OCI-LY7 (cell line): Measurements from ENCODE around the gene ZBTB42. TPM values are rescaled to one million over a fixed set of nuclear protein-coding genes. Genes with fewer than 3 reads are reported as not detected.

Source experiments
- BruUV-seq: library from RNA; stranded (reverse); fragments of 400-500 nt; replicated peaks from 2 replicates; lab custom pipeline; 2021; lab: Mats Ljungman, UMichigan
- CTCF ChIA-PET: fragments of 300-600 bp; sonication (Branson Sonifier 250); formaldehyde crosslinking; loops from one replicate; lab custom pipeline; 2022; ENCODE audit warnings: antibody characterized with exemption; ENCODE audit not compliant: unreplicated experiment; lab: Charles Lee
- POLR2A ChIA-PET: fragments of 300-600 bp; sonication (Branson Sonifier 250); formaldehyde crosslinking; loops from one replicate; lab custom pipeline; 2022; ENCODE audit warnings: antibody characterized with exemption; lab: Charles Lee
- DNase-seq: peaks from one replicate; pipeline ENCODE4 v3.0.0-alpha.2; 2015; ENCODE audit warnings: low spot score
- H2AFZ ChIP-seq: fragments of 200-600 bp; sonication (generic), shearing (Covaris generic); 2 replicates; pipeline ENCODE4 v1.6.1; 2014; ENCODE audit warnings: mild to moderate bottlenecking, antibody characterized with exemption, low read length, moderate library complexity
- H3K27ac ChIP-seq: fragments of 200-600 bp; sonication (generic); 2 replicates; pipeline ENCODE4 v1.5.1; 2014; ENCODE audit warnings: mixed run types, low read depth, mild to moderate bottlenecking, moderate library complexity, low read length, inconsistent platforms; ENCODE audit not compliant: poor library complexity, severe bottlenecking
- H3K36me3 ChIP-seq: fragments of 200-600 bp; sonication (generic); 2 replicates; pipeline ENCODE4 v1.6.1; 2014; ENCODE audit warnings: mild to moderate bottlenecking, antibody characterized with exemption, low read length, moderate library complexity, mixed read lengths; ENCODE audit not compliant: insufficient read depth
- H3K4me1 ChIP-seq: fragments of 200-600 bp; sonication (generic); 2 replicates; pipeline ENCODE4 v1.5.1; 2014; ENCODE audit warnings: mild to moderate bottlenecking, low read length; ENCODE audit not compliant: insufficient read depth, poor library complexity, severe bottlenecking
- H3K4me2 ChIP-seq: fragments of 200-600 bp; sonication (generic); 2 replicates; pipeline ENCODE4 v1.6.1; 2014; ENCODE audit warnings: mild to moderate bottlenecking, low read length
- H3K4me3 ChIP-seq: fragments of 200-600 bp; sonication (generic); 2 replicates; pipeline ENCODE4 v1.5.1; 2014; ENCODE audit warnings: mild to moderate bottlenecking, low read depth, low read length; ENCODE audit not compliant: poor library complexity, severe bottlenecking
- H3K79me2 ChIP-seq: fragments of 200-600 bp; sonication (generic); 2 replicates; pipeline ENCODE4 v1.6.1; 2016; ENCODE audit warnings: low read depth, mild to moderate bottlenecking, low read length, moderate library complexity, mixed read lengths; ENCODE audit not compliant: insufficient read depth
- H3K9me2 ChIP-seq: fragments of 200-600 bp; sonication (generic); 2 replicates; pipeline ENCODE4 v1.6.1; 2016; ENCODE audit warnings: mild to moderate bottlenecking, low read length, mixed read lengths; ENCODE audit not compliant: insufficient read depth
- H3K9me3 ChIP-seq: fragments of 200-600 bp; sonication (generic); 2 replicates; pipeline ENCODE4 v1.6.1; 2014; ENCODE audit warnings: mild to moderate bottlenecking, mixed run types, low read length, mixed read lengths
- H4K20me1 ChIP-seq: fragments of 200-600 bp; sonication (generic); 2 replicates; pipeline ENCODE4 v1.6.1; 2014; ENCODE audit warnings: mild to moderate bottlenecking, antibody characterized with exemption, low read length, moderate library complexity, mixed read lengths; ENCODE audit not compliant: insufficient read depth
- EZH2phosphoT487 ChIP-seq: fragments of 200-600 bp; sonication (generic); IDR thresholded peaks from 2 replicates; pipeline ENCODE4 v1.6.1; 2018; ENCODE audit warnings: low read depth, borderline replicate concordance, mild to moderate bottlenecking, mixed run types, antibody characterized with exemption, low read length, moderate library complexity, mixed read lengths
- intact Hi-C: fragments of 100-400 bp; cut with micrococcal nuclease; formaldehyde crosslinking; loops from one replicate; pipeline ENCODE4 v1.10.0; 2022; ENCODE audit not compliant: unreplicated experiment
- total RNA-seq, 2 experiments: library from RNA; depleted of rRNA in 1 of 2; stranded (reverse); fragments of >200 nt in 1 of 2; shearing (Covaris generic) in 1 of 2; gene quantifications; 2 replicates each; pipeline ENCODE4 v1.2.3, GENCODE V29; 2014 to 2022
- TF ChIP-seq, protein P1 (sequence below): fragments of 200-600 bp; sonication (generic); conservative IDR thresholded peaks from 2 replicates; pipeline ENCODE4 v1.5.1; 2014; ENCODE audit warnings: mild to moderate bottlenecking, antibody characterized with exemption, low read length, moderate library complexity, mixed read lengths

The ZBTB42 gene
- total RNA-seq, 2 experiments from 2014 or later, result 0.98 to 1.9 TPM

DNA sequence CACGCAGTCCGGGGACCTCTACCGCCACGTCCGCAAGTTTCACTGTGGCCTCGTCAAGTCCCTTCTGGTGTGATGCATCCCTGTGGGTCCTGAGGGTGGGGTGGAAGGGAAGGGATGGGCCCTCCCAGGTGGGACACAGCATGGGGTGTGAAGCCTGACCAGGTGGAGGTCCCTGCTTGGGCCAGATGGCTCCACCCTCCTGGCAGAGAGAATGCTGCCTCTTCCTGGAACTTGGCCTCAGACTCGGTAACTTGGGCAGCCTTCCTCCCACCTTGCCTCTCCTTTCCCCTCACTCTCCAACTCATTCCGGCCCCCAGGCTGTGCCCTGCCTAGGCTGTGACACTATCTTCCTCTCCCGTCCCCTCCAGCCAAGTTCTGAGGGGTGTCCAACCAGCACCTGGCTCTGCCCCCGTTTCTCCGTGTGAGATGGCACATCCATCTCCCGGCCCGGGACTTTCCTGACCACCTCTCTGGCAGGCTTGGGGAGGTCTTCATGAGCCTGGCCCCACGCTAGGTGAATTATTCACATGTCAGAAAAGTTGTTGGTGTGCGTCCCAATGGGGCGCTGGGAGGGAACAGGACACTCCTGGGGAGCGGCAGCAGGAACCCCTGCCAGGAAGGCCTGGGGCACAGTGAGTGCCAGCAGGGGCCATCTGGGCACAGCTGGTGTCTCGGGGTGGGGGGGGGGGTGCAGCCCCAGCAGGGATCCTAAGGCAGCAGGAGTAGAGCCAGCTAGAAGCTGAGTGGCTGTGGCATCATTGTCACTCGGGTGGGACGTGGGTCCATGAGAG, 1.7 kb downstream of the ZBTB42 start:
- Histone ChIP-seq H3K4me2 (no peak overlapping the region; the same call in 1 of the 2 replicates), H3K4me1 (peaks cover 22% of the 10 kb centered on the region), H3K79me2 (no peaks in the 10 kb centered on the region), H2AFZ (no peak overlapping the region), H3K4me3 (no peak overlapping the region), H3K27ac (no peak overlapping the region), H3K9me3 (no peaks in the 10 kb centered on the region), H3K9me2 (no peaks in the 10 kb centered on the region), H3K36me3 (no peaks in the 10 kb centered on the region), H4K20me1 (no peaks in the 10 kb centered on the region)
- intact Hi-C loops, result no loop called here
- no TSS peak for BruUV-seq
- ChIA-PET CTCF (no interaction called here), POLR2A (no interaction called here)
- TF ChIP-seq, protein P1, sequence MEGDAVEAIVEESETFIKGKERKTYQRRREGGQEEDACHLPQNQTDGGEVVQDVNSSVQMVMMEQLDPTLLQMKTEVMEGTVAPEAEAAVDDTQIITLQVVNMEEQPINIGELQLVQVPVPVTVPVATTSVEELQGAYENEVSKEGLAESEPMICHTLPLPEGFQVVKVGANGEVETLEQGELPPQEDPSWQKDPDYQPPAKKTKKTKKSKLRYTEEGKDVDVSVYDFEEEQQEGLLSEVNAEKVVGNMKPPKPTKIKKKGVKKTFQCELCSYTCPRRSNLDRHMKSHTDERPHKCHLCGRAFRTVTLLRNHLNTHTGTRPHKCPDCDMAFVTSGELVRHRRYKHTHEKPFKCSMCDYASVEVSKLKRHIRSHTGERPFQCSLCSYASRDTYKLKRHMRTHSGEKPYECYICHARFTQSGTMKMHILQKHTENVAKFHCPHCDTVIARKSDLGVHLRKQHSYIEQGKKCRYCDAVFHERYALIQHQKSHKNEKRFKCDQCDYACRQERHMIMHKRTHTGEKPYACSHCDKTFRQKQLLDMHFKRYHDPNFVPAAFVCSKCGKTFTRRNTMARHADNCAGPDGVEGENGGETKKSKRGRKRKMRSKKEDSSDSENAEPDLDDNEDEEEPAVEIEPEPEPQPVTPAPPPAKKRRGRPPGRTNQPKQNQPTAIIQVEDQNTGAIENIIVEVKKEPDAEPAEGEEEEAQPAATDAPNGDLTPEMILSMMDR, result no peak
- TF ChIP-seq EZH2phosphoT487, result no peak
- DNase-seq, result no peak

DNA sequence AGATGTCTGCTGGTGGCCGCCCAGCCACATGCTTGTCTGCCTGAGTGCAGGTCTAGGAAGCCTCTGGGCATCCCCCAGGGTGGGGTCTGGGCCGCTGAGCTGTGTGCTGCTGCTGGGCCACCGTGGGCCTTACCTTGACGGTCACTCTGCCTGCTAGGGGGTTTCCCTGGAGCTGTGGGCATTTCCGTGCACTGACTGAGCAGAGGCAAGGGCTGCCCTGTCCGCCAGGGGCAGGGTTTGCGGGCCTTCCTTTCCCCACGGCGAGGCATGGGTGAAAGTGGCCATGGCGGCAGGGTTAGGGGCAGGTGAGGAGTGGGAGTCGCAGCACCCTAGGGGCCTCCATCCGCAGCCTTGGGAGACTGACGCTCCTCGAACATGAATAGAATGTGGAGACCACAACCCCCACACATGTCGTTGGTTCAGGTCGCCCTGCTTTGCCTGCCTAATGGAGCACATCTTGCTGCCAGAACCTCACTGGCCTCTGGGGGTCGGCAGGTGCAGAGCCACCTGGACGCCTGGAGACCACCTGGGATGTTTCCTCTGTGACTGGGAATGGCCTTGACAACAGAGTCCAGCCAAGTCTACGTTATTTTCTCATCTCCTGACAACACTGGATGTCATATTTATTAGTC, 2.5 kb downstream of the ZBTB42 start:
- peaks cover 22% of the 10 kb centered on the region for H3K4me1 ChIP-seq
- peak; percentile 24 for DNase-seq
- H3K4me2 ChIP-seq, result peak overlapping the region; percentile 10; the same call in 1 of the 2 replicates
- intact Hi-C loops, result no loop called here
- H3K27ac ChIP-seq, result no peak overlapping the region
- H3K9me2 ChIP-seq, result no peaks in the 10 kb centered on the region
- no peak overlapping the region for H2AFZ ChIP-seq
- no peaks in the 10 kb centered on the region for H3K36me3 ChIP-seq
- CTCF ChIA-PET, result no interaction called here
- H3K4me3 ChIP-seq, result no peak overlapping the region
- TF ChIP-seq, protein P1, result no peak
- no peak for TF ChIP-seq EZH2phosphoT487
- no peaks in the 10 kb centered on the region for H3K79me2 ChIP-seq
- POLR2A ChIA-PET, result no interaction called here
- no peaks in the 10 kb centered on the region for H3K9me3 ChIP-seq
- no peaks in the 10 kb centered on the region for H4K20me1 ChIP-seq
- no TSS peak for BruUV-seq
